K562 (cell line): Measurements from ENCODE around the gene KRTAP12-2. TPM values are rescaled to one million over a fixed set of nuclear protein-coding genes. Genes with fewer than 3 reads are reported as not detected.
"Not testable (repeated sequence)": the region's sequence is repeated elsewhere in the genome, so short reads cannot be mapped to it uniquely, and the experiment has no call there.

ENCODE experiments used
- ATAC-seq: fragments of 200-7000 bp; cut with Tn5 transposase; 3 replicates; pipeline ENCODE4 v1.9.1; 2020; ENCODE audit warnings: moderate library complexity
- BruUV-seq: library from RNA; stranded (reverse); fragments of 400-500 nt; replicated peaks from 2 replicates; lab custom pipeline; 2021; lab: Mats Ljungman, UMichigan
- CTCF ChIA-PET: fragments of 300-600 bp; formaldehyde crosslinking; extraction: SDS; loops from one replicate; lab custom pipeline; 2021; ENCODE audit warnings: low intra/inter-chr PET ratio; lab: Yijun Ruan, JAX
- POLR2A ChIA-PET: fragments of 300-600, 350-650 bp; sonication (Branson Sonifier 250); formaldehyde crosslinking; extraction: SDS; loops from one replicate; lab custom pipeline; 2021; ENCODE audit warnings: antibody characterized with exemption, inconsistent platforms; lab: Yijun Ruan, JAX
- DNase-seq, 4 experiments: peaks; one replicate each; pipeline versions ENCODE4 v3.0.0 to v3.0.0-alpha.2; 2011 to 2018; ENCODE audit warnings: low spot score in 3 of 4, mixed read lengths in 3 of 4; ENCODE audit errors: extremely low read depth in 1 of 4
- FAIRE-seq: peaks from 2 replicates; lab custom pipeline; 2011; peaks lifted over from hg19 to GRCh38; lab: Jason Lieb, UNC
- H2AFZ ChIP-seq: 2 replicates; pipeline ENCODE4 v1.6.0; 2011; ENCODE audit warnings: low read depth, low read length, control low read depth, inconsistent platforms
- H3K27ac ChIP-seq: fragments of 200-600 bp; 3 replicates; pipeline ENCODE4 v1.8.0; 2011; ENCODE audit warnings: low read depth, mild to moderate bottlenecking, control low read depth, inconsistent platforms, low read length, moderate library complexity, mixed read lengths; ENCODE audit errors: extremely low read depth
- H3K27me3 ChIP-seq, 2 experiments: fragments of 300-600 bp in 1 of 2; 2 replicates in 1 of 2; 3 replicates in 1 of 2; pipeline versions ENCODE4 v1.6.0 to v1.8.0; 2011; ENCODE audit warnings: inconsistent platforms in 2 of 2, low read length in 2 of 2, mild to moderate bottlenecking in 1 of 2, mixed read lengths in 1 of 2, moderate library complexity in 1 of 2; ENCODE audit not compliant: control insufficient read depth in 2 of 2, insufficient read depth in 2 of 2
- H3K36me3 ChIP-seq: fragments of 300-600 bp; 3 replicates; pipeline ENCODE4 v1.8.0; 2011; ENCODE audit warnings: mild to moderate bottlenecking, low read length, inconsistent platforms; ENCODE audit not compliant: control insufficient read depth, insufficient read depth
- H3K4me1 ChIP-seq, 2 experiments: fragments of 200-600 bp in 1 of 2; replicated peaks in 1 of 2; 2 replicates in 1 of 2; 3 replicates in 1 of 2; pipeline versions ENCODE4 v1.5.1 to v1.8.0; 2011; ENCODE audit warnings: inconsistent platforms in 2 of 2, low read length in 2 of 2, mild to moderate bottlenecking in 1 of 2, mixed read lengths in 1 of 2, moderate library complexity in 1 of 2; ENCODE audit not compliant: control insufficient read depth in 2 of 2, insufficient read depth in 2 of 2
- H3K4me2 ChIP-seq: 2 replicates; pipeline ENCODE4 v1.6.1; 2011; ENCODE audit warnings: low read length, control low read depth, inconsistent platforms, mixed read lengths; ENCODE audit not compliant: insufficient read depth
- H3K4me3 ChIP-seq: fragments of 200-600 bp; sonication (generic), shearing (Covaris generic); 2 replicates; pipeline ENCODE4 v1.5.1; 2016; ENCODE audit warnings: control low read depth, inconsistent platforms
- H3K79me2 ChIP-seq: fragments of 200-600 bp; 3 replicates; pipeline ENCODE4 v1.8.0; 2011; ENCODE audit warnings: low read length, inconsistent platforms; ENCODE audit not compliant: control insufficient read depth, insufficient read depth
- H3K9ac ChIP-seq, 2 experiments: 2 replicates each; pipeline versions ENCODE4 v1.6.0 to v1.6.1; 2011; ENCODE audit warnings: low read depth in 2 of 2, low read length in 2 of 2, control low read depth in 1 of 2, inconsistent platforms in 1 of 2, mild to moderate bottlenecking in 1 of 2, mixed read lengths in 1 of 2; ENCODE audit not compliant: insufficient read depth in 1 of 2
- H3K9me1 ChIP-seq: one replicate; pipeline ENCODE4 v1.6.0; 2011; ENCODE audit warnings: inconsistent platforms, mild to moderate bottlenecking, low read length, moderate library complexity; ENCODE audit not compliant: control insufficient read depth, insufficient read depth
- H3K9me3 ChIP-seq: replicated peaks from 2 replicates; pipeline ENCODE4 v1.5.1; 2011; ENCODE audit warnings: low read depth, low read length, inconsistent platforms; ENCODE audit not compliant: control insufficient read depth, insufficient read depth
- H4K20me1 ChIP-seq: replicated peaks from 2 replicates; pipeline ENCODE4 v1.6.1; 2011; ENCODE audit warnings: low read length, inconsistent platforms, mixed read lengths; ENCODE audit not compliant: control insufficient read depth, insufficient read depth
- FIP1L1 ChIP-seq: fragments of 200-400 bp; formaldehyde crosslinking; IDR thresholded peaks from 2 replicates; pipeline ENCODE4 v1.6.1; 2018; ENCODE audit warnings: mild to moderate bottlenecking, low read depth, low read length; ENCODE audit not compliant: poor library complexity, severe bottlenecking
- FOXA1 ChIP-seq: fragments of 450-650 bp; IDR thresholded peaks from 2 replicates; pipeline ENCODE4 v1.6.1; 2016; ENCODE audit warnings: mild to moderate bottlenecking, borderline replicate concordance
- FOXP4 ChIP-seq: sonication (generic); formaldehyde crosslinking; IDR thresholded peaks from 2 replicates; pipeline ENCODE4 v1.8.0; 2022; ENCODE audit warnings: mild to moderate bottlenecking, missing genetic modification reagents, borderline replicate concordance
- HDAC3 ChIP-seq: fragments of 450-650 bp; IDR thresholded peaks from 2 replicates; pipeline ENCODE4 v1.6.1; 2018; ENCODE audit warnings: borderline replicate concordance, mild to moderate bottlenecking, moderate library complexity; ENCODE audit not compliant: partially characterized antibody
- KLF16 ChIP-seq: IDR thresholded peaks from 2 replicates; pipeline ENCODE4 v1.6.1; 2016; ENCODE audit warnings: antibody characterized with exemption
- MEIS2 ChIP-seq: fragments of 450-650 bp; IDR thresholded peaks from 2 replicates; pipeline ENCODE4 v1.6.1; 2014; ENCODE audit warnings: mild to moderate bottlenecking; ENCODE audit not compliant: partially characterized antibody
- NEUROD1 ChIP-seq: fragments of 150-350 bp; IDR thresholded peaks from 2 replicates; pipeline ENCODE4 v1.6.1; 2014; ENCODE audit warnings: borderline replicate concordance, low read length, low read depth; ENCODE audit not compliant: partially characterized antibody
- PCBP2 ChIP-seq: fragments of 200-400 bp; formaldehyde crosslinking; IDR thresholded peaks from 2 replicates; pipeline ENCODE4 v1.6.1; 2018; ENCODE audit warnings: low read length, low read depth, mild to moderate bottlenecking, moderate library complexity; ENCODE audit not compliant: poor library complexity, severe bottlenecking
- PHF21A ChIP-seq: fragments of 450-650 bp; IDR thresholded peaks from 2 replicates; pipeline ENCODE4 v1.6.1; 2017; ENCODE audit warnings: low read depth, borderline replicate concordance
- RFX5 ChIP-seq: IDR thresholded peaks from 2 replicates; pipeline ENCODE4 v1.6.1; 2011; ENCODE audit warnings: low read depth, mild to moderate bottlenecking, improper control_type of control experiment, low read length
- XRCC3 ChIP-seq: fragments of 450-650 bp; IDR thresholded peaks from 2 replicates; pipeline ENCODE4 v1.6.1; 2017; ENCODE audit warnings: mild to moderate bottlenecking, moderate library complexity
- ZNF140 ChIP-seq: fragments of 250-450 bp; sonication (Bioruptor Pico); IDR thresholded peaks from 2 replicates; pipeline ENCODE4 v1.8.0; 2021; ENCODE audit warnings: moderate library complexity, mild to moderate bottlenecking, inconsistent platforms
- WGBS: fragments of 100-300 bp; shearing (Covaris generic); methylation state at CpG from one replicate; pipeline ENCODE4 v1.1.6; 2016; ENCODE audit warnings: low coverage, mixed read lengths; ENCODE audit not compliant: insufficient coverage; ENCODE audit errors: missing lambda C conversion rate; 5-methylcytosine and 5-hydroxymethylcytosine counted together
- in situ Hi-C: fragments of 300-500 bp; cut with MboI; formaldehyde crosslinking; loops from 4 replicates; pipeline ENCODE4 v1.15.0; 2018; ENCODE audit warnings: inconsistent platforms, mixed read lengths
- intact Hi-C: fragments of 100-400 bp; cut with micrococcal nuclease; formaldehyde crosslinking; loops from 2 replicates; pipeline ENCODE4 v1.14.2; 2022
- polyA plus RNA-seq, 8 experiments: library from polyadenylated mRNA; depleted of rRNA in 4 of 8; stranded (reverse) in 5 of 8; unstranded in 3 of 8; fragments of >200 nt; fragmentation: Nextera tagmentation in 2 of 8; fragmentation: Illumina TruSeq in 1 of 8; extraction: Ambion mirVana in 2 of 8; extraction: Trizol in 1 of 8; gene quantifications; 2 replicates each; pipeline versions ENCODE4 v1.2.1 to v1.2.3, GENCODE V29; 2011 to 2014; ENCODE audit warnings: inconsistent platforms in 1 of 8, missing spikeins in 1 of 8
- total RNA-seq, 7 experiments: library from RNA; depleted of rRNA in 6 of 7; stranded (reverse); fragments of >200 nt in 6 of 7; fragmentation: Illumina TruSeq in 2 of 7; extraction: Trizol in 2 of 7; gene quantifications; 2 replicates each; pipeline versions ENCODE4 v1.2.1 to v1.2.3, GENCODE V29; 2011 to 2021; ENCODE audit warnings: low replicate concordance in 1 of 7
- TF ChIP-seq, protein P1 (sequence below): sonication (generic); formaldehyde crosslinking; IDR thresholded peaks from 2 replicates; pipeline ENCODE4 v1.9.0; 2022; ENCODE audit warnings: mild to moderate bottlenecking, missing genetic modification reagents

Gene KRTAP12-2
- total and polyA plus RNA-seq, 9 of the 15 experiments (the other 6 are each of a cell fraction or from before 2014, with no cell fraction given): not detected

DNA sequence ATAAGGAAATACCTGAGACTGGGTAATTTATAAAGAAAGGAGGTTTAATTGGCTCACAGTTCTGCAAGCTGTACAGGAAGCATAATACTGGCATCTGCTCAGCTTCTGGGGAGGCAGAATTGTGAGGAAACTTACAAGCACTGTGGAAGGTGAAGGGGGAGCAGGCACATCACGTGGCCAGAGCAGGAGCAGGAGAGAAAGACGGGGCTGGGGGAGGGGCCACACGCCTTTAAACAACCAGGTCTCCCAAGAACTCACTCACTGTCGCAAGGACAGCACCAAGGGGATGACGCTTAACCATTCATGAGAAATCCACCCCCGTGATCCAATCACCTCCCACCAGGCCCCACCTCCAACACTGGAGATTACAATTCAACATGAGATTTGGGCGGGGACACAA, 5.2 kb downstream of the KRTAP12-2 start:
- H3K4me2 ChIP-seq, H3K4me1 ChIP-seq, in situ Hi-C loops, H2AFZ ChIP-seq, H3K9ac ChIP-seq, H3K27ac ChIP-seq, POLR2A ChIA-PET, DNase-seq, H4K20me1 ChIP-seq, CTCF ChIA-PET, intact Hi-C loops, H3K4me3 ChIP-seq, FAIRE-seq, H3K36me3 ChIP-seq, ATAC-seq, H3K79me2 ChIP-seq, H3K27me3 ChIP-seq, BruUV-seq, H3K9me3 ChIP-seq, H3K9me1 ChIP-seq: not testable (repeated sequence)
- 2% methylated on average over 7 of the region's 7 CpGs for WGBS

GRCh38 chr21:44658913-44659595, 7.7 kb downstream of the KRTAP12-2 start:
- ATAC-seq: no peak
- TF ChIP-seq, protein P1, sequence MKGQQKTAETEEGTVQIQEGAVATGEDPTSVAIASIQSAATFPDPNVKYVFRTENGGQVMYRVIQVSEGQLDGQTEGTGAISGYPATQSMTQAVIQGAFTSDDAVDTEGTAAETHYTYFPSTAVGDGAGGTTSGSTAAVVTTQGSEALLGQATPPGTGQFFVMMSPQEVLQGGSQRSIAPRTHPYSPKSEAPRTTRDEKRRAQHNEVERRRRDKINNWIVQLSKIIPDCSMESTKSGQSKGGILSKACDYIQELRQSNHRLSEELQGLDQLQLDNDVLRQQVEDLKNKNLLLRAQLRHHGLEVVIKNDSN (CRISPR knock-in tag): no peak
- no peak for TF ChIP-seq NEUROD1
- no peak for TF ChIP-seq FOXP4 (CRISPR knock-in tag)
- no peak for TF ChIP-seq RFX5
- no peak for TF ChIP-seq KLF16
- TF ChIP-seq FOXA1: no peak
- no peak for TF ChIP-seq XRCC3
- TF ChIP-seq HDAC3: no peak
- TF ChIP-seq PCBP2: no peak
- TF ChIP-seq ZNF140: no peak
- TF ChIP-seq PHF21A: no peak
- no peak for TF ChIP-seq MEIS2
- no peak for TF ChIP-seq FIP1L1

More at GRCh38 chr21:44658913-44659595, 7.7 kb downstream of the KRTAP12-2 start:
- H3K9ac ChIP-seq: no peak overlapping the region
- no peaks in the 10 kb centered on the region for H4K20me1 ChIP-seq
- no peak overlapping the region for H3K4me2 ChIP-seq
- intact Hi-C loops (no loop called here), in situ Hi-C loops (no loop called here)
- DNase-seq (no peak), FAIRE-seq (no peak)
- CTCF ChIA-PET: no interaction called here
- no peaks in the 10 kb centered on the region for H3K9me1 ChIP-seq
- POLR2A ChIA-PET: no interaction called here
- no peak overlapping the region for H3K27ac ChIP-seq
- no peaks in the 10 kb centered on the region for H3K36me3 ChIP-seq
- H3K79me2 ChIP-seq: no peaks in the 10 kb centered on the region
- 0% methylated on average over 11 of the region's 11 CpGs for WGBS
- no peak overlapping the region for H2AFZ ChIP-seq
- H3K4me3 ChIP-seq: no peak overlapping the region
- peaks cover 0 to 14% of the 10 kb centered on the region in 2 experiments; a peak in 3 of 5 replicates for H3K27me3 ChIP-seq
- H3K9me3 ChIP-seq: no peaks in the 10 kb centered on the region
- BruUV-seq: no TSS peak
- H3K4me1 ChIP-seq: peaks cover 0 to 7% of the 10 kb centered on the region in 2 experiments; a peak in 1 of 5 replicates
